ENCODE results near the gene TCERG1L.

- TF ChIP-seq CTCF (IDR thresholded peaks at IDR 0.05; ENCODE audit: insufficient read depth, low read length, poor library complexity, severe bottlenecking) (no peak), EZH2phosphoT487 (conservative IDR thresholded peaks at IDR 0.05; ENCODE audit: low read length) (no peak)
These were observed 218.2 kb downstream of the TCERG1L start for GRCh38 chr10:131093346-131093745.

Measured in SU-DHL-6 (cell line).